ENCODE data around the gene TMEM14C. TPM values are rescaled to one million over a fixed set of nuclear protein-coding genes. Genes with fewer than 3 reads are reported as not detected.
"Not testable (repeated sequence)": the region's sequence is repeated elsewhere in the genome, so short reads cannot be mapped to it uniquely, and the experiment has no call there.

TMEM14C gene
- total RNA-seq, 4 donors from 2014 or later: 63.4 to 76.7 (median 73.7) TPM

- no peaks in the 10 kb centered on the region for H3K27me3 ChIP-seq
- 83% methylated on average over 17 of the region's 17 CpGs for WGBS
- peaks cover 43% of the 10 kb centered on the region for H3K36me3 ChIP-seq
- no peaks in the 10 kb centered on the region for H3K4me1 ChIP-seq
- no peaks in the 10 kb centered on the region for H3K9me3 ChIP-seq
- no peak overlapping the region for H3K27ac ChIP-seq
- TF ChIP-seq POLR2AphosphoS5 (IDR thresholded peaks at IDR 0.05) (no peak), CTCF (IDR thresholded peaks at IDR 0.05) (no peak), EP300 (IDR thresholded peaks at IDR 0.05) (no peak), POLR2A (IDR thresholded peaks at IDR 0.05) (no peak)
- DNase-seq (ENCODE audit: low spot score in 2 of 2): no peak
- no peak overlapping the region for H3K4me3 ChIP-seq
Observed at GRCh38 chr6:10733151-10733715, 10.4 kb downstream of the TMEM14C start.

- no peak overlapping the region for H3K4me3 ChIP-seq
- no peak for DNase-seq (ENCODE audit: low spot score in 2 of 2)
- H3K27me3 ChIP-seq: no peaks in the 10 kb centered on the region
- TF ChIP-seq CTCF (IDR thresholded peaks at IDR 0.05) (no peak), EP300 (IDR thresholded peaks at IDR 0.05) (no peak), POLR2AphosphoS5 (IDR thresholded peaks at IDR 0.05) (no peak), POLR2A (IDR thresholded peaks at IDR 0.05) (no peak)
- no peaks in the 10 kb centered on the region for H3K4me1 ChIP-seq
- H3K36me3 ChIP-seq: peaks cover 37% of the 10 kb centered on the region
- H3K9me3 ChIP-seq: no peaks in the 10 kb centered on the region
- WGBS: 93% methylated on average over 3 of the region's 3 CpGs
- no peak overlapping the region for H3K27ac ChIP-seq
Observed at GRCh38 chr6:10733863-10734262, 11.0 kb downstream of the TMEM14C start.

GRCh38 chr6:10736731-10737130 lies 13.9 kb downstream of the TMEM14C start:
- WGBS: 34% methylated on average over 2 of the region's 2 CpGs
- no peak for TF ChIP-seq EP300 (IDR thresholded peaks at IDR 0.05)
- no peak for TF ChIP-seq POLR2A (IDR thresholded peaks at IDR 0.05)
- no peak for TF ChIP-seq POLR2AphosphoS5 (IDR thresholded peaks at IDR 0.05)
- no peak for TF ChIP-seq CTCF (IDR thresholded peaks at IDR 0.05)
- H3K27ac ChIP-seq: no peak overlapping the region

GRCh38 chr6:10740061-10740460 lies 17.2 kb downstream of the TMEM14C start:
- no peak overlapping the region for H3K27ac ChIP-seq
- TF ChIP-seq EP300 (IDR thresholded peaks at IDR 0.05) (no peak), POLR2AphosphoS5 (IDR thresholded peaks at IDR 0.05) (no peak), POLR2A (IDR thresholded peaks at IDR 0.05) (no peak), CTCF (IDR thresholded peaks at IDR 0.05) (no peak)
- H3K9me3 ChIP-seq: no peaks in the 10 kb centered on the region
- no peak for DNase-seq (ENCODE audit: low spot score in 2 of 2)
- H3K36me3 ChIP-seq: no peaks in the 10 kb centered on the region
- H3K27me3 ChIP-seq: no peaks in the 10 kb centered on the region
- H3K4me3 ChIP-seq: no peak overlapping the region
- H3K4me1 ChIP-seq: no peaks in the 10 kb centered on the region

More at GRCh38 chr6:10736731-10737130, 13.9 kb downstream of the TMEM14C start:
- DNase-seq (ENCODE audit: low spot score in 2 of 2): no peak
- H3K9me3 ChIP-seq: no peaks in the 10 kb centered on the region
- H3K4me3 ChIP-seq: no peak overlapping the region
- H3K36me3 ChIP-seq: peaks cover 16% of the 10 kb centered on the region
- no peaks in the 10 kb centered on the region for H3K4me1 ChIP-seq
- H3K27me3 ChIP-seq: no peaks in the 10 kb centered on the region

GRCh38 chr6:10741643-10742042 lies 18.8 kb downstream of the TMEM14C start:
- WGBS: 85% methylated on average over 4 of the region's 4 CpGs
- H3K4me1 ChIP-seq; H3K27me3 ChIP-seq; H3K27ac ChIP-seq; DNase-seq (ENCODE audit: low spot score in 2 of 2); H3K4me3 ChIP-seq; H3K9me3 ChIP-seq; H3K36me3 ChIP-seq: not testable (repeated sequence)

GRCh38 chr6:10742251-10742650 lies 19.4 kb downstream of the TMEM14C start:
- Histone ChIP-seq H3K27me3 (no peaks in the 10 kb centered on the region), H3K9me3 (no peaks in the 10 kb centered on the region)
- DNase-seq (ENCODE audit: low spot score in 2 of 2): no peak

More at GRCh38 chr6:10742251-10742650, 19.4 kb downstream of the TMEM14C start:
- WGBS: 94% methylated on average over 12 of the region's 12 CpGs
- Histone ChIP-seq H3K4me1 (peaks cover 9% of the 10 kb centered on the region), H3K36me3 (no peaks in the 10 kb centered on the region), H3K27ac (no peak overlapping the region), H3K4me3 (no peak overlapping the region)
- TF ChIP-seq CTCF (IDR thresholded peaks at IDR 0.05) (no peak), POLR2AphosphoS5 (IDR thresholded peaks at IDR 0.05) (no peak), POLR2A (IDR thresholded peaks at IDR 0.05) (no peak), EP300 (IDR thresholded peaks at IDR 0.05) (no peak)
